Breast epithelium (tissue), 4 donors: ENCODE data around the gene APOM. TPM values are rescaled to one million over a fixed set of nuclear protein-coding genes. Genes with fewer than 3 reads are reported as not detected.

Experiments used
- DNase-seq, 2 donors: peaks; one replicate each; pipeline ENCODE4 v3.0.0-alpha.2; 2019; ENCODE audit warnings: low spot score in 2 of 2
- H3K27ac ChIP-seq, 2 donors: fragments of 200-600 bp; sonication (generic) in 1 of 2; one replicate each; pipeline ENCODE4 v1.5.1; 2016 to 2019; ENCODE audit warnings: mild to moderate bottlenecking in 1 of 2
- H3K27me3 ChIP-seq, 2 donors: fragments of 200-600 bp; sonication (generic) in 1 of 2; one replicate each; pipeline versions ENCODE4 v1.5.1 to v1.6.0; 2017 to 2019; ENCODE audit warnings: control low read depth in 1 of 2, mild to moderate bottlenecking in 1 of 2
- H3K36me3 ChIP-seq: fragments of 200-600 bp; one replicate; pipeline ENCODE4 v1.5.1; 2019
- H3K4me1 ChIP-seq, 2 donors: fragments of 200-600 bp; sonication (generic); one replicate each; pipeline ENCODE4 v1.5.1; 2016 to 2019; ENCODE audit warnings: control low read depth in 1 of 2
- H3K4me3 ChIP-seq, 3 donors: fragments of 200-600 bp; sonication (generic); 1 replicate in 2 of 3; 2 replicates in 1 of 3; pipeline ENCODE4 v1.5.1; 2016 to 2019; ENCODE audit warnings: mild to moderate bottlenecking in 3 of 3, moderate library complexity in 2 of 3
- H3K9me3 ChIP-seq, 2 donors: fragments of 200-600 bp; sonication (generic) in 1 of 2; one replicate each; pipeline ENCODE4 v1.5.1; 2016 to 2019; ENCODE audit warnings: control low read depth in 1 of 2
- POLR2A ChIP-seq: fragments of 450-650 bp; IDR thresholded peaks from one replicate; pipeline ENCODE4 v1.6.1; 2016; ENCODE audit warnings: antibody characterized with exemption, mild to moderate bottlenecking, moderate library complexity
- POLR2AphosphoS5 ChIP-seq, 3 donors: sonication (generic); formaldehyde crosslinking; IDR thresholded peaks; one replicate each; pipeline ENCODE4 v1.6.1; 2017; ENCODE audit warnings: antibody characterized with exemption in 3 of 3
- intact Hi-C: fragments of 100-400 bp; cut with DNase I; formaldehyde crosslinking; loops from one replicate; pipeline ENCODE4 v1.15.1; 2023; ENCODE audit warnings: low total_unique reads
- total RNA-seq, 3 donors: library from RNA; depleted of rRNA; stranded (reverse); fragments of >200 nt; gene quantifications; one replicate each; pipeline ENCODE4 v1.1.0, GENCODE V29; 2016
- TF ChIP-seq, protein P1 (sequence below), 3 donors: fragments of 450-650 bp; IDR thresholded peaks; one replicate each; pipeline ENCODE4 v1.5.1; 2016 to 2017; ENCODE audit warnings: antibody characterized with exemption in 3 of 3, mild to moderate bottlenecking in 3 of 3, moderate library complexity in 3 of 3

The APOM gene
- total RNA-seq, 3 donors from 2014 or later: 1.3 to 4.8 (median 4.6) TPM

DNA sequence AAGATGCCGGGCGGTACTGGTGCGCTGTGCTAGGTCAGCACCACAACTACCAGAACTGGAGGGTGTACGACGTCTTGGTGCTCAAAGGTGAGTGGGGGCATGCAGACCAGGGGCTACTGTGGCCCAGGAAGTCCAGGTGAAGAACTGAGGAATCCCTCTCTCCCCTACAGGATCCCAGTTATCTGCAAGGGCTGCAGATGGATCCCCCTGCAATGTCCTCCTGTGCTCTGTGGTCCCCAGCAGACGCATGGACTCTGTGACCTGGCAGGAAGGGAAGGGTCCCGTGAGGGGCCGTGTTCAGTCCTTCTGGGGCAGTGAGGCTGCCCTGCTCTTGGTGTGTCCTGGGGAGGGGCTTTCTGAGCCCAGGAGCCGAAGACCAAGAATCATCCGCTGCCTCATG lies 52.0 kb downstream of the APOM start:
- Histone ChIP-seq H3K27ac (no peak overlapping the region), H3K4me3 (no peak overlapping the region), H3K9me3 (no peaks in the 10 kb centered on the region), H3K36me3 (no peaks in the 10 kb centered on the region), H3K4me1 (peaks cover 0 to 6% of the 10 kb centered on the region in 2 donors), H3K27me3 (no peaks in the 10 kb centered on the region)
- DNase-seq: no peak
- intact Hi-C loops: loop anchor here (10.0 kb wide), 1 partner anchor 57 kb away; the partner anchor contains the start of gene SAPCD1
- TF ChIP-seq POLR2AphosphoS5 (IDR thresholded peaks at IDR 0.05) (no peak), POLR2A (no peak)
- TF ChIP-seq, protein P1, sequence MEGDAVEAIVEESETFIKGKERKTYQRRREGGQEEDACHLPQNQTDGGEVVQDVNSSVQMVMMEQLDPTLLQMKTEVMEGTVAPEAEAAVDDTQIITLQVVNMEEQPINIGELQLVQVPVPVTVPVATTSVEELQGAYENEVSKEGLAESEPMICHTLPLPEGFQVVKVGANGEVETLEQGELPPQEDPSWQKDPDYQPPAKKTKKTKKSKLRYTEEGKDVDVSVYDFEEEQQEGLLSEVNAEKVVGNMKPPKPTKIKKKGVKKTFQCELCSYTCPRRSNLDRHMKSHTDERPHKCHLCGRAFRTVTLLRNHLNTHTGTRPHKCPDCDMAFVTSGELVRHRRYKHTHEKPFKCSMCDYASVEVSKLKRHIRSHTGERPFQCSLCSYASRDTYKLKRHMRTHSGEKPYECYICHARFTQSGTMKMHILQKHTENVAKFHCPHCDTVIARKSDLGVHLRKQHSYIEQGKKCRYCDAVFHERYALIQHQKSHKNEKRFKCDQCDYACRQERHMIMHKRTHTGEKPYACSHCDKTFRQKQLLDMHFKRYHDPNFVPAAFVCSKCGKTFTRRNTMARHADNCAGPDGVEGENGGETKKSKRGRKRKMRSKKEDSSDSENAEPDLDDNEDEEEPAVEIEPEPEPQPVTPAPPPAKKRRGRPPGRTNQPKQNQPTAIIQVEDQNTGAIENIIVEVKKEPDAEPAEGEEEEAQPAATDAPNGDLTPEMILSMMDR (IDR thresholded peaks at IDR 0.05): no peak

Other genes with a start within 250 kb of the APOM start
- 1 to 10 TPM; 2.9 to 4.6 (median 4.0) TPM for gene MICB, start 157.7 kb upstream of the APOM start, total RNA-seq
- gene MCCD1, start 126.9 kb upstream of the APOM start, total RNA-seq: not detected
- 100 to 1,000 TPM; 315 to 336 (median 334) TPM for gene DDX39B, start 113.9 kb upstream of the APOM start, total RNA-seq
- gene ATP6V1G2, start 109.3 kb upstream of the APOM start, total RNA-seq: 1 to 10 TPM in 2 of 3 donors, under 1 TPM in 1; 0.44 to 1.8 (median 1.6) TPM
- 10 to 100 TPM; 22.3 to 34.7 (median 26.5) TPM for gene NFKBIL1, start 108.3 kb upstream of the APOM start, total RNA-seq
- gene LTA, start 83.6 kb upstream of the APOM start, total RNA-seq: under 1 TPM in 1 of 3 donors, not detected in 2; 0.29 TPM
- gene TNF, start 80.3 kb upstream of the APOM start, total RNA-seq: under 1 TPM in 2 of 3 donors, not detected in 1; 0.33 to 0.73 TPM
- gene LTB, start 73.5 kb upstream of the APOM start, total RNA-seq: 1 to 10 TPM in 1 of 3 donors, under 1 TPM in 1, not detected in 1; 0.96 to 1.0 TPM
- 10 to 100 TPM in 1 of 3 donors, 1 to 10 TPM in 2; 8.8 to 10.7 (median 9.8) TPM for gene LST1, start 69.6 kb upstream of the APOM start, total RNA-seq
- gene NCR3, start 62.9 kb upstream of the APOM start, total RNA-seq: not detected
- 10 to 100 TPM; 26.9 to 54.1 (median 28.2) TPM for gene AIF1, start 40.7 kb upstream of the APOM start, total RNA-seq
- 10 to 100 TPM; 42.7 to 57.2 (median 57.0) TPM for gene PRRC2A, start 35.2 kb upstream of the APOM start, total RNA-seq
- gene BAG6, start 3.2 kb upstream of the APOM start, total RNA-seq: 100 to 1,000 TPM; 154 to 170 (median 157) TPM
- 10 to 100 TPM; 20.3 to 27.4 (median 24.8) TPM for gene C6orf47, start 4.9 kb downstream of the APOM start, total RNA-seq
- gene GPANK1, start 9.1 kb downstream of the APOM start, total RNA-seq: 10 to 100 TPM; 16.2 to 22.2 (median 20.0) TPM
- 100 to 1,000 TPM; 135 to 180 (median 178) TPM for gene CSNK2B, start 10.2 kb downstream of the APOM start, total RNA-seq
- gene LY6G5B, start 14.1 kb downstream of the APOM start, total RNA-seq: 10 to 100 TPM in 1 of 3 donors, 1 to 10 TPM in 2; 6.2 to 12.7 (median 8.5) TPM
- 1 to 10 TPM in 1 of 3 donors, under 1 TPM in 2; 0.33 to 1.9 (median 0.64) TPM for gene LY6G5C, start 25.2 kb downstream of the APOM start, total RNA-seq
- 10 to 100 TPM; 42.6 to 62.6 (median 50.5) TPM for gene ABHD16A, start 47.4 kb downstream of the APOM start, total RNA-seq
- not detected for gene LY6G6F, start 51.0 kb downstream of the APOM start, total RNA-seq
- not detected for gene LY6G6D, start 59.5 kb downstream of the APOM start, total RNA-seq
- not detected for gene LY6G6C, start 65.9 kb downstream of the APOM start, total RNA-seq
- under 1 TPM in 1 of 3 donors, not detected in 2; 0.16 TPM for gene MPIG6B, start 67.5 kb downstream of the APOM start, total RNA-seq
- 100 to 1,000 TPM in 2 of 3 donors, 10 to 100 TPM in 1; 100.0 to 212 (median 115) TPM for gene DDAH2, start 73.4 kb downstream of the APOM start, total RNA-seq
- gene CLIC1, start 80.6 kb downstream of the APOM start, total RNA-seq: 100 to 1,000 TPM; 266 to 325 (median 318) TPM
- gene MSH5, start 84.1 kb downstream of the APOM start, total RNA-seq: 10 to 100 TPM in 1 of 3 donors, 1 to 10 TPM in 2; 7.9 to 13.4 (median 8.0) TPM
- 1 to 10 TPM in 2 of 3 donors, not detected in 1; 1.6 to 2.0 TPM for gene SAPCD1, start 106.8 kb downstream of the APOM start, total RNA-seq
- 1 to 10 TPM in 1 of 3 donors, under 1 TPM in 1, not detected in 1; under 0.01 to 1.6 TPM for gene VWA7, start 121.4 kb downstream of the APOM start, total RNA-seq
- 10 to 100 TPM; 19.2 to 35.4 (median 26.2) TPM for gene VARS1, start 139.9 kb downstream of the APOM start, total RNA-seq
- gene LSM2, start 151.1 kb downstream of the APOM start, total RNA-seq: 10 to 100 TPM; 28.7 to 39.7 (median 32.6) TPM
- gene HSPA1L, start 159.4 kb downstream of the APOM start, total RNA-seq: 1 to 10 TPM; 1.3 to 1.9 (median 1.6) TPM
- gene HSPA1A, start 159.6 kb downstream of the APOM start, total RNA-seq: 100 to 1,000 TPM; 136 to 459 (median 202) TPM
- gene HSPA1B, start 171.8 kb downstream of the APOM start, total RNA-seq: 100 to 1,000 TPM; 113 to 376 (median 232) TPM
- gene NEU1, start 206.9 kb downstream of the APOM start, total RNA-seq: 10 to 100 TPM; 44.6 to 57.3 (median 48.9) TPM
- 10 to 100 TPM in 2 of 3 donors, under 1 TPM in 1; 0.32 to 35.4 (median 10.5) TPM for gene SLC44A4, start 223.1 kb downstream of the APOM start, total RNA-seq
- 10 to 100 TPM; 34.6 to 37.5 (median 37.0) TPM for gene EHMT2, start 241.8 kb downstream of the APOM start, total RNA-seq
- 1 to 10 TPM in 2 of 3 donors, under 1 TPM in 1; 0.64 to 3.3 (median 1.9) TPM for gene ZBTB12, start 246.2 kb downstream of the APOM start, total RNA-seq